Esophagus (tissue), 2 donors: ENCODE results near the gene IPP. TPM values are rescaled to one million over a fixed set of nuclear protein-coding genes. Genes with fewer than 3 reads are reported as not detected.
A peak's percentile ranks its signal among the peaks of the same experiment; 100 is the strongest.
"Not testable (repeated sequence)": the region's sequence is repeated elsewhere in the genome, so short reads cannot be mapped to it uniquely, and the experiment has no call there.

Source experiments
- H3K27ac ChIP-seq, 2 donors: one replicate each; pipeline ENCODE4 v1.5.1; 2013; ENCODE audit warnings: low read depth in 2 of 2, mild to moderate bottlenecking in 2 of 2, inconsistent platforms in 1 of 2, low read length in 1 of 2, moderate library complexity in 1 of 2
- H3K27me3 ChIP-seq, 2 donors: one replicate each; pipeline ENCODE4 v1.6.1; 2013; ENCODE audit warnings: low read length in 2 of 2, control low read depth in 1 of 2, mild to moderate bottlenecking in 1 of 2; ENCODE audit not compliant: insufficient read depth in 2 of 2, control insufficient read depth in 1 of 2
- H3K36me3 ChIP-seq, 2 donors: one replicate each; pipeline ENCODE4 v1.6.1; 2013; ENCODE audit warnings: low read length in 1 of 2; ENCODE audit not compliant: control insufficient read depth in 2 of 2, insufficient read depth in 2 of 2
- H3K4me1 ChIP-seq, 2 donors: one replicate each; pipeline ENCODE4 v1.6.1; 2013; ENCODE audit warnings: low read length in 1 of 2; ENCODE audit not compliant: control insufficient read depth in 2 of 2, insufficient read depth in 2 of 2
- H3K4me3 ChIP-seq, 2 donors: one replicate each; pipeline ENCODE4 v1.5.1; 2013; ENCODE audit warnings: low read length in 2 of 2, mild to moderate bottlenecking in 2 of 2, low read depth in 1 of 2, moderate library complexity in 1 of 2
- H3K9me3 ChIP-seq, 2 donors: one replicate each; pipeline ENCODE4 v1.6.1; 2013; ENCODE audit warnings: mild to moderate bottlenecking in 2 of 2, low read depth in 1 of 2, low read length in 1 of 2, moderate library complexity in 1 of 2; ENCODE audit not compliant: control insufficient read depth in 2 of 2, insufficient read depth in 1 of 2
- WGBS, 2 donors: extraction: QIAGEN DNeasy Blood & Tissue Kit; methylation state at CpG; one replicate each; pipeline ENCODE4 v1.1.7; 2013; 5-methylcytosine and 5-hydroxymethylcytosine counted together
- polyA plus RNA-seq, 2 donors: library from polyadenylated mRNA; stranded (reverse); fragments of 200-250 nt; gene quantifications; one replicate each; pipeline ENCODE4 v1.2.3, GENCODE V29; 2013
- donor health status: healthy with polysubstance abuse.
- donor health status: Bipolar disorder and iron deficiency.

Gene IPP
- polyA plus RNA-seq, 2 donors = 3.7 to 5.2 TPM

DNA sequence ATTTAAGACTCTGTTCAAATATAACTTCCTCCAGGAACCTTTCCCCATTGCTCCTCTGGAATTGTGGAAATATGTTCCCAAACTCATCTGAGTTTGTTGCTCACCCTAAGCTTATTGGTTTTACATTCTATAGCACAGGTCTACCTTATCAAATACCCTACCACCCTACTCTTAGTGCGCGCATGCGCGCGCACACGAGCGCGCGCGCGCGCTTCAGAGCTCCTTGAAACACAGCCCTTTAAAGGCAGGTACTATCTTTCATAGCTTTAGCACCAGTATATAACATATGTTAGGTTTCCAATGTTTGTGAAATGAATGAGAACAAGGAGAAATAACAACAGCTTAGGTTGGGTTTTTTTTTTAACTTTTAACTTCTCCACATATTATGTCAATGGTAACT is 3.5 kb downstream of the IPP start:
- no peaks in the 10 kb centered on the region for H3K4me1 ChIP-seq
- H3K4me3 ChIP-seq = no peak overlapping the region
- H3K9me3 ChIP-seq = no peaks in the 10 kb centered on the region
- H3K27ac ChIP-seq = no peak overlapping the region
- H3K27me3 ChIP-seq = no peaks in the 10 kb centered on the region
- WGBS, 2 donors = 92 to 96% methylated on average over 12 of the region's 12 CpGs
- no peaks in the 10 kb centered on the region for H3K36me3 ChIP-seq

DNA sequence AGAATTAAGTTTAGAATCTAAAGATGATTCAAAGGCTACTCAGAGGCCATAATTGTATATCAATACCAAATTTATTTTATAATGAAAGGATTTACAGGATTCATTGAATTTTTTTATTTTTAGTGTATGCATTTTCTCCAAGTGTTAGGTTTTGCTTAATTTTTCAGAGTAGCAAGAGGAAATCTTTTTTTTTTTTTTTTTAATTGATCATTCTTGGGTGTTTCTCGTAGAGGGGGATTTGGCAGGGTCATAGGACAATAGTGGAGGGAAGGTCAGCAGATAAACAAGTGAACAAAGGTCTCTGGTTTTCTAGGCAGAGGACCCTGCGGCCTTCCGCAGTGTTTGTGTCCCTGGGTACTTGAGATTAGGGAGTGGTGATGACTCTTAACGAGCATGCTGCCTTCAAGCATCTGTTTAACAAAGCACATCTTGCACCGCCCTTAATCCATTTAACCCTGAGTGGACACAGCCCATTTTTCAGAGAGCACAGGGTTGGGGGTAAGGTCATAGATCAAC is 10.8 kb downstream of the IPP start:
- 84 to 85% methylated on average over 4 to 5 of the region's 5 CpGs for whole genome bisulfite sequencing, 2 donors
- H3K27ac ChIP-seq, H3K4me1 ChIP-seq, H3K36me3 ChIP-seq, H3K27me3 ChIP-seq, H3K9me3 ChIP-seq, H3K4me3 ChIP-seq: not testable (repeated sequence)

DNA sequence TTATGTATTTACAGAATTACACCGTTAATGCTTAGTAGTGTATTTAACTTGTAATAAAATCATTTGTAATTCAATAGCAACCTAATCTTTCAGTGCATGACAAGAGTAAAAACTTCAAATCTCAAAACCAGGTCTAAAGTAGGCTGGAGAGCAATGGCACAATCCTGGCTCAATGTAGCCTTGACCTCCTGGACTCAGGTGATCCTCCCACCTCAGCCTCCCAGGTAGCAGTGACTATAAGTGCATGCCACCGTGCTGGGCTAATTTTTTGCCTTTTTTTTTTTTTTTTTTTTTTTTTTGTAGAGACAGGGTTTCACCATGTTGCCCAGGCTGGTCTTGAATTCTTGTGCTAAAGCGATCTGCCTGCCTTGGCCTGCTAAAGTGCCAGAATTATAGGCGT is 11.3 kb downstream of the IPP start:
- WGBS, 2 donors = 96 to 98% methylated on average over 4 of the region's 4 CpGs
- Histone ChIP-seq H3K4me3 (no peak overlapping the region), H3K4me1 (no peaks in the 10 kb centered on the region)

DNA sequence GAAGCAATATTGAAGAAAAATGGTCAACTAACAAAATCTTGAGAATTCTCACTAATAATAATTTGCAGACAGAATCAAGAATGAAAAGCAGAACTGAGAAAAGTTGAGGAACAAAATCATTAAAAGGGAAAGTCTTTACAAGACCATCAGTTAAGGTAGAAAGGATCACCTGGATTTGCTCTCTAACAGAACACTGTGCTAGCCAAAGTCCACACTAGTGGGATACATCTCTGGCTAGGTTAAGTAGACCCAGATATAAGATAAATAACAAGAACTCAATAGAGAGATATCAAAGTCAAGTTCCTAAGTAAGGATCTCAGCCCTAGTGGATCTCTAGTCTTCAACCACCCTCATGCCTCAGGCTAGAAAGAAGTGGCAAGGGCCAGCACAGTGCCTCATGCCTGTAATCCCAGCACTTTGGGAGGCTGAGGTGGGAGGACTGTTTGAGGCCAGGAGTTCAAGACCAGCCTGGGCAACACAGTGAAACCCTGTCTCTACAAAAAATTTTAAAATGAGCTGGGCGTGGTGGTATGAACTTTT is 19.6 kb downstream of the IPP start:
- WGBS, 2 donors = 96% methylated on average over 1 of the region's 1 CpG
- H3K36me3 ChIP-seq = no peaks in the 10 kb centered on the region
- no peaks in the 10 kb centered on the region for H3K27me3 ChIP-seq
- no peak overlapping the region for H3K4me3 ChIP-seq
- no peaks in the 10 kb centered on the region for H3K9me3 ChIP-seq
- H3K27ac ChIP-seq = peak overlapping the region in 1 of 2 donors; percentile 4
- peaks cover 2 to 3% of the 10 kb centered on the region in 2 donors for H3K4me1 ChIP-seq

More for the DNA sequence above, 11.3 kb downstream of the IPP start:
- no peaks in the 10 kb centered on the region for H3K36me3 ChIP-seq
- H3K27me3 ChIP-seq = no peaks in the 10 kb centered on the region
- H3K27ac ChIP-seq = no peak overlapping the region
- no peaks in the 10 kb centered on the region for H3K9me3 ChIP-seq

DNA sequence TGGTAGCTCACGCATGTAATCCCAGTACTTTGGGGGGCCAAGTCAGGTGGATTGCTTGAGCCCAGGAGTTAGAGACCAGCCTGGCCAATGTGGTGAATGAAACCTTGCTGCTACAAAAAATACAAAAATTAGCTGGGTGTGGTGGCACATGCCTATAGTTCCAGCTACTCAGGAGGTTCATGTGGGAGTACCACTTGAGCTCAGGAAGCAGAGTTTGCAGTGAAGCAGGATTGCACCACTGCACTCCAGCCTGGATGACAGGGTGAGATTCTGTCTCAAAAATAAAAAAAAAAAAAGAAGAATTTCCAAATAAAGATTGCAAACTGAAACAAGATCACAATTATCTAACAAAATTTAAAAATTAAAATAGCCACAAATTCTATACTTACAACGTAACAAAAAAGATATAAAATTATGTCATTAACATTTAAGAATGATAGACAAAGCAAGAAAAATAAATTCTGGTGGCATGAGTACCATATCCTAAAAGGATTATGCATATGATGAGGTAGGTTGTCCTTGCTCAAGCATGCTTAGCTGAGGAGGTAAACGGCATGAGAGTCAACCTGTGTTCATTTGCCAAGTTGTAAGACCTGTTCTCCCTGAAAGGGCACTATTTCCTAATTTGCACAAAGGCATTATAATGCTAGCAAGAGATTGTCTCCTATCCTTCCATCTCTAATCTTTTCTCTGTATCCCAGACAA is 20.2 kb downstream of the IPP start:
- Histone ChIP-seq H3K36me3 (no peaks in the 10 kb centered on the region), H3K27ac (peak overlapping the region; percentile 64 to 73), H3K4me3 (no peak overlapping the region), H3K9me3 (no peaks in the 10 kb centered on the region), H3K27me3 (no peaks in the 10 kb centered on the region), H3K4me1 (peaks cover 2 to 3% of the 10 kb centered on the region in 2 donors)
- 66 to 67% methylated on average over 3 of the region's 3 CpGs for WGBS, 2 donors

DNA sequence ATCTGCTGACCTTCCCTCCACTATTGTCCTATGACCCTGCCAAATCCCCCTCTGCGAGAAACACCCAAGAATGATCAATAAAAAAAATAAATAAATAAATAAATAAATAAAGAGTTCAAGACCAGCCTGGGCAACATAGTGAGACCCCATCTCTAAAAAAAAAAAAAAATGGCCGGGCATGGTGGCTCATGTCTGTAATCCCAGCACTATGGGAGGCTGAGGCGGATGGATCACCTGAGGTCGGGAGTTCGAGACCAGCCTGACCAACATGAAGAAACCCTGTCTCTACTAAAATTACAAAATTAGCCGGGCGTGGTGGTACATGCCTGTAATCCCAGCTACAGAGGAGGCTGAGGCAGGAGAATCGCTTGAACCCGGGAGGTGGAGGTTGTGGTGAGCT is 24.4 kb downstream of the IPP start:
- not testable (repeated sequence) for H3K36me3 ChIP-seq, H3K27me3 ChIP-seq, H3K4me3 ChIP-seq, H3K27ac ChIP-seq, H3K9me3 ChIP-seq, H3K4me1 ChIP-seq
- WGBS, 2 donors = 96 to 98% methylated on average over 9 of the region's 9 CpGs

DNA sequence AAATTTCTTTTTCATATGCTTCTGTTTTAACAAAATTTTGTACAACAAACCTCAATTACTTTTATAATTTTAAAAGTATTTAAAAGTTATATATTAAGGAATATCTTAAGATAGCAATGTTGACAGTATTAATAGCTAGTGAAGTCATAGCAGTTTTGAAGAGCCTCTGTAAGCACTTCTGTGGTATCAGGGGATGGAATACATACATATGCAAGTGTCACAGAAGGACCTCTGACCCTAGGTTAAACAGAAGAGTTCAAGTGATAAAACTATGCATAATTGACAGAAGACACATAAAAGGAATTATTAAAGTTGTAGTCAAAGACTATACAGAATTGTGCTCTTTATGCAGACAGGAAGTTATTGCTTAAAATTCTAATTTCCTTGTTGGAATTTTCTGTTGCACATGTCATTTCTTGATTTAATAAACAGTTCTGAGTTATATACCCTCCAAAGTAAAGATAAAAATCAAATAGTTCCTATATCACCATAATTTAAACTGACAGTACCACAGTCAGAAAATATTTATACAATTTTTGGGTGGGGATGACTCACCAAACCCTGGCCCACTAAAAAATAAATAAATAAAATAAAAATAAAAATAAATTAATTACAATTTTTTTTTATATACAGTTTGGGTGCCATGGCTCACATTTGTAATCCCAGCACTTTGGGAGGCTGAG is 27.1 kb downstream of the IPP start:
- H3K36me3 ChIP-seq = no peaks in the 10 kb centered on the region
- H3K27me3 ChIP-seq = no peaks in the 10 kb centered on the region
- H3K4me1 ChIP-seq = no peaks in the 10 kb centered on the region
- H3K9me3 ChIP-seq = no peaks in the 10 kb centered on the region
- H3K4me3 ChIP-seq = no peak overlapping the region
- H3K27ac ChIP-seq = no peak overlapping the region

DNA sequence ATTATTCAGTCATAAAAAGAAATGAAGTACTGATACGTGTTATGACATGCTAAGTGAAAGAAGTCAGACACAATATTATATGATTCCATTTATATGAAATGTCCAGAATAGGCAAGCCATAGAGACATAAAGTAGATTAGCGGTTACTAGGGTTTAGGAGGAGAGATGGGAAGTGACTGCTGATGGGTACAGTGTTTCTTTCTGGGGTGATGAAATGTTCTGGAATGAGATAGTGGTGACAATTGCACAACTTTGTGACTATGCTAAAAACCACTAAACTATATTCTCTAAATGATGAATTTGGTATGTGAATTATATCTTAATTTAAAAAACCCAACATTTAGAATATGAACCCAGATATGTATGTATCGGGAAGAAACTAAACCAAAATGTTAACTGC is 27.6 kb downstream of the IPP start:
- 94 to 97% methylated on average over 3 of the region's 3 CpGs for WGBS, 2 donors
- Histone ChIP-seq H3K27me3 (no peaks in the 10 kb centered on the region), H3K4me3 (no peak overlapping the region), H3K27ac (no peak overlapping the region), H3K4me1 (no peaks in the 10 kb centered on the region), H3K36me3 (no peaks in the 10 kb centered on the region), H3K9me3 (no peaks in the 10 kb centered on the region)

DNA sequence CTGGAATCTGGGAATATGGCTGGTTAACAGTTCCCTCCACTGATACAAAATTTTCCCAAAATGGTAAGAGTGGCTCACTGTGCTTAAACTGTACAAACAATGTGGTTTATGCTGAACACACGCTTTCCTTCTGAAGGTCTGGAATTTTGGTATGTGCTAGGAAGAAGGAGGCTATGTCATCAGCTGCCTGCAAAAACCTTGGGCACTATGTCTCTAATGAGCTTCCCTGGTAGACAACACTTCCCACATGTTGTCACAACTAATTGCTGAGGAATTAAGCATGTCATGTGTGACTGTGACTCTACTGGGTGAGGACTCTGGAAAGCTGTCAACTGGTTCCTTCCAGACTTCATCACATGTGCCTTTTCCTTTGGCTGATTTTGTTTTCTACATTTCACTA is 29.2 kb downstream of the IPP start:
- H3K27ac ChIP-seq = no peak overlapping the region
- 81 to 95% methylated on average over 1 of the region's 1 CpG for WGBS, 2 donors
- no peaks in the 10 kb centered on the region for H3K27me3 ChIP-seq
- no peaks in the 10 kb centered on the region for H3K4me1 ChIP-seq
- no peak overlapping the region for H3K4me3 ChIP-seq
- no peaks in the 10 kb centered on the region for H3K36me3 ChIP-seq
- H3K9me3 ChIP-seq = no peaks in the 10 kb centered on the region
